HepG2 (cell line): ENCODE results near the gene NAA15. TPM values are rescaled to one million over a fixed set of nuclear protein-coding genes. Genes with fewer than 3 reads are reported as not detected.

ENCODE experiments used
- CBFB ChIP-seq: sonication (generic); formaldehyde crosslinking; IDR thresholded peaks from 2 replicates; pipeline ENCODE4 v1.4.0; 2020; ENCODE audit warnings: missing genetic modification reagents
- DNMT3B ChIP-seq: conservative IDR thresholded peaks from 2 replicates; pipeline ENCODE4 v1.6.1; 2016; ENCODE audit warnings: missing biosample characterization, control low read depth
- ELF1 ChIP-seq: sonication (generic); formaldehyde crosslinking; IDR thresholded peaks from 2 replicates; pipeline ENCODE4 v1.4.0; 2020; ENCODE audit warnings: missing genetic modification reagents
- KMT2B ChIP-seq: IDR thresholded peaks from 2 replicates; pipeline ENCODE4 v1.6.1; 2016; ENCODE audit warnings: missing genetic modification reagents, missing compliant biosample characterization
- MXI1 ChIP-seq: IDR thresholded peaks from 3 replicates; pipeline ENCODE4 v1.6.1; 2012; ENCODE audit warnings: low read depth, low read length, inconsistent platforms, borderline replicate concordance
- NCOA2 ChIP-seq: sonication (generic); formaldehyde crosslinking; IDR thresholded peaks from 2 replicates; pipeline ENCODE4 v1.8.0; 2022; ENCODE audit warnings: inconsistent platforms
- PHF20 ChIP-seq: sonication (generic); formaldehyde crosslinking; IDR thresholded peaks from 2 replicates; pipeline ENCODE4 v1.5.0; 2020; ENCODE audit warnings: mild to moderate bottlenecking, missing genetic modification reagents
- RAD51 ChIP-seq: fragments of 450-650 bp; IDR thresholded peaks from 2 replicates; pipeline ENCODE4 v1.6.1; 2016; ENCODE audit warnings: borderline replicate concordance
- SALL1 ChIP-seq: sonication (generic); formaldehyde crosslinking; IDR thresholded peaks from 2 replicates; pipeline ENCODE4 v1.8.0; 2022; ENCODE audit warnings: mild to moderate bottlenecking, missing genetic modification reagents
- THYN1 ChIP-seq: sonication (generic); formaldehyde crosslinking; IDR thresholded peaks from 2 replicates; pipeline ENCODE4 v1.8.1; 2023; ENCODE audit warnings: low read depth, mild to moderate bottlenecking, moderate library complexity, missing genetic modification reagents, borderline replicate concordance
- ZNF350 ChIP-seq: sonication (generic); formaldehyde crosslinking; IDR thresholded peaks from 2 replicates; pipeline ENCODE4 v1.4.0; 2020; ENCODE audit warnings: mild to moderate bottlenecking, low read depth, missing genetic modification reagents, borderline replicate concordance
- ZNF737 ChIP-seq: sonication (generic); formaldehyde crosslinking; IDR thresholded peaks from 2 replicates; pipeline ENCODE4 v1.5.0; 2020; ENCODE audit warnings: missing genetic modification reagents, mild to moderate bottlenecking, borderline replicate concordance
- polyA plus RNA-seq, 8 experiments: library from polyadenylated mRNA; depleted of rRNA in 3 of 8; stranded (reverse) in 7 of 8; unstranded in 1 of 8; fragments of >200 nt; fragmentation: Illumina TruSeq in 4 of 8; extraction: Trizol in 4 of 8; gene quantifications; 2 replicates each; pipeline versions ENCODE4 v1.2.1 to v1.2.3, GENCODE V29; 2011 to 2016; ENCODE audit warnings: low read depth in 4 of 8, missing spikeins in 1 of 8, mixed read lengths in 1 of 8; ENCODE audit not compliant: insufficient read depth in 1 of 8
- total RNA-seq, 5 experiments: library from RNA; depleted of rRNA; stranded (reverse); fragments of >200 nt; fragmentation: Illumina TruSeq; extraction: Trizol; gene quantifications; 2 replicates each; pipeline ENCODE4 v1.2.3, GENCODE V29; 2016; ENCODE audit warnings: low read depth in 1 of 5
- TF ChIP-seq, protein P1 (sequence below): sonication (generic); formaldehyde crosslinking; IDR thresholded peaks from 2 replicates; pipeline ENCODE4 v1.5.0; 2020; ENCODE audit warnings: mild to moderate bottlenecking, missing genetic modification reagents, borderline replicate concordance
- TF ChIP-seq, protein P2 (sequence below): sonication (generic); formaldehyde crosslinking; IDR thresholded peaks from 2 replicates; pipeline ENCODE4 v1.5.0; 2020; ENCODE audit warnings: mild to moderate bottlenecking, missing genetic modification reagents
- TF ChIP-seq, protein P3 (sequence below): sonication (generic); formaldehyde crosslinking; IDR thresholded peaks from 2 replicates; pipeline ENCODE4 v1.4.0; 2020; ENCODE audit warnings: missing genetic modification reagents, borderline replicate concordance

Gene NAA15
- total and polyA plus RNA-seq, 2 of the 13 experiments (the other 11 are each of a cell fraction or from before 2014, with no cell fraction given), result 6.2 to 50.2 TPM

DNA sequence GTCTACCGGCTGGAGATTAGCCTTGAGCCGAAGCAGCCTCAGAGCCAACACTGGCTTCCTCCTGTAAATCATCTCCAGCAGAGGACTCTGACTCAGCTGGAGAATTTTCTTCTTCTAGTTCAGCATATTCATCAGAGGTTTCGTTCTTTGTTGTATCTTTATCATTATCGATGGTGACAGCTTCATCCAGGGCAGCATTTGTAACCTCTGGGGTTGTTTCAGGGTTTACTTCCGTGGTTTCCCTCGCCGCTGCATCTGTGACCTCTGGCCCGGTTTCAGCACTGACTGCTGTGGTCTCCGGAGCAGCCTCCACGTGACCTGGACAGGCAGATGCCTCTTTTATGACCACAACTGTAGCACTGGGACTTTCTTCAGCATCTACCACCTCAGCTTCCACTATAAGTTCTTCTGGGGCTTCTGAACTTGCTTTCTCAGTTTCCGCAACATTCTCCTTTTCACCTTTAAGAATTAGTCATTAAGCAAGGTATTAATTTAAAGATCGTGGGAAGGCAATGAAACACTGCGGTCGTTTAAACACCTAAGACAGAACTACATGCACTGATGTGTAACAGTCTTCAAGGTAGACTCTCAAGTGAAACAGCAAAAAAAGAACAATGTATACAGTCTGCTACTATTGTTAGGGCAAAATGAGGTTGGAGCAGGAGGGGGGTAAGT is 34.6 kb upstream of the NAA15 start (continued):
- TF ChIP-seq, protein P1, sequence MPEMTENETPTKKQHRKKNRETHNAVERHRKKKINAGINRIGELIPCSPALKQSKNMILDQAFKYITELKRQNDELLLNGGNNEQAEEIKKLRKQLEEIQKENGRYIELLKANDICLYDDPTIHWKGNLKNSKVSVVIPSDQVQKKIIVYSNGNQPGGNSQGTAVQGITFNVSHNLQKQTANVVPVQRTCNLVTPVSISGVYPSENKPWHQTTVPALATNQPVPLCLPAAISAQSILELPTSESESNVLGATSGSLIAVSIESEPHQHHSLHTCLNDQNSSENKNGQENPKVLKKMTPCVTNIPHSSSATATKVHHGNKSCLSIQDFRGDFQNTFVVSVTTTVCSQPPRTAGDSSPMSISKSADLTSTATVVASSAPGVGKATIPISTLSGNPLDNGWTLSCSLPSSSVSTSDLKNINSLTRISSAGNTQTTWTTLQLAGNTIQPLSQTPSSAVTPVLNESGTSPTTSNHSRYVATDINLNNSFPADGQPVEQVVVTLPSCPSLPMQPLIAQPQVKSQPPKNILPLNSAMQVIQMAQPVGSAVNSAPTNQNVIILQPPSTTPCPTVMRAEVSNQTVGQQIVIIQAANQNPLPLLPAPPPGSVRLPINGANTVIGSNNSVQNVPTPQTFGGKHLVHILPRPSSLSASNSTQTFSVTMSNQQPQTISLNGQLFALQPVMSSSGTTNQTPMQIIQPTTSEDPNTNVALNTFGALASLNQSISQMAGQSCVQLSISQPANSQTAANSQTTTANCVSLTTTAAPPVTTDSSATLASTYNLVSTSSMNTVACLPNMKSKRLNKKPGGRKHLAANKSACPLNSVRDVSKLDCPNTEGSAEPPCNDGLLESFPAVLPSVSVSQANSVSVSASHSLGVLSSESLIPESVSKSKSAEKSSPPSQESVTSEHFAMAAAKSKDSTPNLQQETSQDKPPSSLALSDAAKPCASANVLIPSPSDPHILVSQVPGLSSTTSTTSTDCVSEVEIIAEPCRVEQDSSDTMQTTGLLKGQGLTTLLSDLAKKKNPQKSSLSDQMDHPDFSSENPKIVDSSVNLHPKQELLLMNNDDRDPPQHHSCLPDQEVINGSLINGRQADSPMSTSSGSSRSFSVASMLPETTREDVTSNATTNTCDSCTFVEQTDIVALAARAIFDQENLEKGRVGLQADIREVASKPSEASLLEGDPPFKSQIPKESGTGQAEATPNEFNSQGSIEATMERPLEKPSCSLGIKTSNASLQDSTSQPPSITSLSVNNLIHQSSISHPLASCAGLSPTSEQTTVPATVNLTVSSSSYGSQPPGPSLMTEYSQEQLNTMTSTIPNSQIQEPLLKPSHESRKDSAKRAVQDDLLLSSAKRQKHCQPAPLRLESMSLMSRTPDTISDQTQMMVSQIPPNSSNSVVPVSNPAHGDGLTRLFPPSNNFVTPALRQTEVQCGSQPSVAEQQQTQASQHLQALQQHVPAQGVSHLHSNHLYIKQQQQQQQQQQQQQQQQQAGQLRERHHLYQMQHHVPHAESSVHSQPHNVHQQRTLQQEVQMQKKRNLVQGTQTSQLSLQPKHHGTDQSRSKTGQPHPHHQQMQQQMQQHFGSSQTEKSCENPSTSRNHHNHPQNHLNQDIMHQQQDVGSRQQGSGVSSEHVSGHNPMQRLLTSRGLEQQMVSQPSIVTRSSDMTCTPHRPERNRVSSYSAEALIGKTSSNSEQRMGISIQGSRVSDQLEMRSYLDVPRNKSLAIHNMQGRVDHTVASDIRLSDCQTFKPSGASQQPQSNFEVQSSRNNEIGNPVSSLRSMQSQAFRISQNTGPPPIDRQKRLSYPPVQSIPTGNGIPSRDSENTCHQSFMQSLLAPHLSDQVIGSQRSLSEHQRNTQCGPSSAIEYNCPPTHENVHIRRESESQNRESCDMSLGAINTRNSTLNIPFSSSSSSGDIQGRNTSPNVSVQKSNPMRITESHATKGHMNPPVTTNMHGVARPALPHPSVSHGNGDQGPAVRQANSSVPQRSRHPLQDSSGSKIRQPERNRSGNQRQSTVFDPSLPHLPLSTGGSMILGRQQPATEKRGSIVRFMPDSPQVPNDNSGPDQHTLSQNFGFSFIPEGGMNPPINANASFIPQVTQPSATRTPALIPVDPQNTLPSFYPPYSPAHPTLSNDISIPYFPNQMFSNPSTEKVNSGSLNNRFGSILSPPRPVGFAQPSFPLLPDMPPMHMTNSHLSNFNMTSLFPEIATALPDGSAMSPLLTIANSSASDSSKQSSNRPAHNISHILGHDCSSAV (CRISPR knock-in tag), result no peak
- TF ChIP-seq ZNF737 (CRISPR knock-in tag) (no peak), CBFB (0 out of 2 replicates have a peak, but pooled peaks have one; percentile 43), PHF20 (CRISPR knock-in tag) (no peak; the same call in 1 of the 2 replicates), ELF1 (CRISPR knock-in tag) (peak; percentile 61; the same call in 1 of the 2 replicates), RAD51 (peak; percentile 62), THYN1 (CRISPR knock-in tag) (no peak), NCOA2 (CRISPR knock-in tag) (0 out of 2 replicates have a peak, but pooled peaks have one; percentile 22), ZNF350 (CRISPR knock-in tag) (no peak), KMT2B (CRISPR knock-in tag) (0 out of 2 replicates have a peak, but pooled peaks have one; percentile 25), MXI1 (peak; percentile 42; the same call in 1 of the 3 replicates), SALL1 (CRISPR knock-in tag) (peak; percentile 62), DNMT3B (CRISPR knock-in tag) (0 out of 2 replicates have a peak, but pooled peaks have one; percentile 41)
- TF ChIP-seq, protein P2, sequence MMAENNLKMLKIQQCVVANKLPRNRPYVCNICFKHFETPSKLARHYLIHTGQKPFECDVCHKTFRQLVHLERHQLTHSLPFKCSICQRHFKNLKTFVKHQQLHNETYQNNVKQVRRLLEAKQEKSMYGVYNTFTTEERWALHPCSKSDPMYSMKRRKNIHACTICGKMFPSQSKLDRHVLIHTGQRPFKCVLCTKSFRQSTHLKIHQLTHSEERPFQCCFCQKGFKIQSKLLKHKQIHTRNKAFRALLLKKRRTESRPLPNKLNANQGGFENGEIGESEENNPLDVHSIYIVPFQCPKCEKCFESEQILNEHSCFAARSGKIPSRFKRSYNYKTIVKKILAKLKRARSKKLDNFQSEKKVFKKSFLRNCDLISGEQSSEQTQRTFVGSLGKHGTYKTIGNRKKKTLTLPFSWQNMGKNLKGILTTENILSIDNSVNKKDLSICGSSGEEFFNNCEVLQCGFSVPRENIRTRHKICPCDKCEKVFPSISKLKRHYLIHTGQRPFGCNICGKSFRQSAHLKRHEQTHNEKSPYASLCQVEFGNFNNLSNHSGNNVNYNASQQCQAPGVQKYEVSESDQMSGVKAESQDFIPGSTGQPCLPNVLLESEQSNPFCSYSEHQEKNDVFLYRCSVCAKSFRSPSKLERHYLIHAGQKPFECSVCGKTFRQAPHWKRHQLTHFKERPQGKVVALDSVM, result peak; percentile 32; the same call in 1 of the 2 replicates
- TF ChIP-seq, protein P3, sequence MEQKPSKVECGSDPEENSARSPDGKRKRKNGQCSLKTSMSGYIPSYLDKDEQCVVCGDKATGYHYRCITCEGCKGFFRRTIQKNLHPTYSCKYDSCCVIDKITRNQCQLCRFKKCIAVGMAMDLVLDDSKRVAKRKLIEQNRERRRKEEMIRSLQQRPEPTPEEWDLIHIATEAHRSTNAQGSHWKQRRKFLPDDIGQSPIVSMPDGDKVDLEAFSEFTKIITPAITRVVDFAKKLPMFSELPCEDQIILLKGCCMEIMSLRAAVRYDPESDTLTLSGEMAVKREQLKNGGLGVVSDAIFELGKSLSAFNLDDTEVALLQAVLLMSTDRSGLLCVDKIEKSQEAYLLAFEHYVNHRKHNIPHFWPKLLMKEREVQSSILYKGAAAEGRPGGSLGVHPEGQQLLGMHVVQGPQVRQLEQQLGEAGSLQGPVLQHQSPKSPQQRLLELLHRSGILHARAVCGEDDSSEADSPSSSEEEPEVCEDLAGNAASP (CRISPR knock-in tag), result 0 out of 2 replicates have a peak, but pooled peaks have one; percentile 30
